ENCODE data around the gene ADH6.

The ADH6 gene

GRCh38 chr4:99165978-99166377 lies 53.1 kb downstream of the ADH6 start (continued):
- TF ChIP-seq PATZ1 (CRISPR knock-in tag; IDR thresholded peaks at IDR 0.05; ENCODE audit: borderline replicate concordance) (no peak), TSHZ2 (CRISPR knock-in tag; IDR thresholded peaks at IDR 0.05) (no peak), SNAI2 (CRISPR knock-in tag; IDR thresholded peaks at IDR 0.05) (no peak)

GRCh38 chr4:99161373-99162099 lies 57.5 kb downstream of the ADH6 start:
- no peak for TF ChIP-seq ISL1 (CRISPR knock-in tag; IDR thresholded peaks at IDR 0.05)
- no peak for TF ChIP-seq ZNF565 (CRISPR knock-in tag; conservative IDR thresholded peaks at IDR 0.05; ENCODE audit: low read depth)
- TF ChIP-seq ZC3H10 (CRISPR knock-in tag; IDR thresholded peaks at IDR 0.05): no peak
- TF ChIP-seq SNAI2 (CRISPR knock-in tag; IDR thresholded peaks at IDR 0.05): no peak
- no peak for TF ChIP-seq CREB5 (CRISPR knock-in tag; IDR thresholded peaks at IDR 0.05; ENCODE audit: low read depth)
- no peak for TF ChIP-seq PATZ1 (CRISPR knock-in tag; IDR thresholded peaks at IDR 0.05; ENCODE audit: borderline replicate concordance)
- no peak for TF ChIP-seq ZNF8 (CRISPR knock-in tag; IDR thresholded peaks at IDR 0.05)
- TF ChIP-seq ZFP3 (CRISPR knock-in tag; IDR thresholded peaks at IDR 0.05): no peak
- TF ChIP-seq ARNTL (CRISPR knock-in tag; IDR thresholded peaks at IDR 0.05; ENCODE audit: borderline replicate concordance, low read depth): no peak
- no peak for TF ChIP-seq RARB (CRISPR knock-in tag; IDR thresholded peaks at IDR 0.05)
- TF ChIP-seq BACH2 (CRISPR knock-in tag; IDR thresholded peaks at IDR 0.05; ENCODE audit: borderline replicate concordance): no peak
- TF ChIP-seq CSDC2 (CRISPR knock-in tag; IDR thresholded peaks at IDR 0.05): no peak
- ATAC-seq: no peak

GRCh38 chr4:99159699-99160098 lies 59.3 kb downstream of the ADH6 start:
- ATAC-seq: no peak
- no peak for TF ChIP-seq PATZ1 (CRISPR knock-in tag; IDR thresholded peaks at IDR 0.05; ENCODE audit: borderline replicate concordance)
- no peak for TF ChIP-seq CSDC2 (CRISPR knock-in tag; IDR thresholded peaks at IDR 0.05)
- TF ChIP-seq CREB5 (CRISPR knock-in tag; IDR thresholded peaks at IDR 0.05; ENCODE audit: low read depth): no peak
- no peak for TF ChIP-seq ZNF70 (CRISPR knock-in tag; IDR thresholded peaks at IDR 0.05)

- ATAC-seq: no peak
- TF ChIP-seq ISL1 (CRISPR knock-in tag; IDR thresholded peaks at IDR 0.05) (no peak), POU6F1 (CRISPR knock-in tag; IDR thresholded peaks at IDR 0.05; ENCODE audit: borderline replicate concordance, low read depth) (no peak), CREB5 (CRISPR knock-in tag; IDR thresholded peaks at IDR 0.05; ENCODE audit: low read depth) (no peak), TCF4 (CRISPR knock-in tag; IDR thresholded peaks at IDR 0.05; ENCODE audit: borderline replicate concordance) (no peak), ESRRG (CRISPR knock-in tag; IDR thresholded peaks at IDR 0.05) (no peak), PATZ1 (CRISPR knock-in tag; IDR thresholded peaks at IDR 0.05; ENCODE audit: borderline replicate concordance) (no peak), ZC3H10 (CRISPR knock-in tag; IDR thresholded peaks at IDR 0.05) (no peak), GLIS3 (CRISPR knock-in tag; IDR thresholded peaks at IDR 0.05) (no peak)
Observed at GRCh38 chr4:99157478-99157935, 61.5 kb downstream of the ADH6 start.
